ENCODE measurements around the gene CCDC149.
A peak's percentile ranks its signal among the peaks of the same experiment; 100 is the strongest.

Gene CCDC149

DNA sequence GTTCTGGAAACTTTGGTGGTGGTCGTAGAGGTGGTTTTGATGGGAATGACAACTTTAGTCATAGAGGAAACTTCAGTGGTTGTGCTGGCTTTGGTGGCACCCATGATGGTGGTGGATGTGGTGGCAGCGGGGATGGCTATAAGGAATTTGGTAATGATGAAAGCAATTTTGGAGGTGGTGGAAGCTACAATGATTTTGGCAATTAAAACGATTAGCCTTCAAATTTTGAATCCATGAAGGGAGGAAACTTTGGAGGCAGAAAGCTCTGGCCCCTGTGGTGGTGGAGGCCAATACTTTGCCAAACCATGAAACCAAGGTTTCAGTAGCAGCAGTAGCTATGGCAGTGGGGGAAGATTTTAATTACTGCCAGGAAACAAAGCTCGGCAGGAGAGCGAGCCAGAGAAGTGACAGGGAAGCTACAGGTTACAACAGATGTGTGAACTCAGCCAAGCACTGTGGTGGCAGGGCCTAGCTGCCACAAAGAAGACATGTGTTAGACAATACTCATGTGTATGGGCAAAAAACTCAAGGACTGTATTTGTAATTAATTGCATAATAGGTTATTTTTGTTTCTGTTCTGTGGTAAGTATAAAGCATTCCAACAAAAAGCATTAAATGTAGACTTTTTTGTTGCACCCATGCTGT is 140.7 kb downstream of the CCDC149 start:
- DNase-seq: no peak

DNA sequence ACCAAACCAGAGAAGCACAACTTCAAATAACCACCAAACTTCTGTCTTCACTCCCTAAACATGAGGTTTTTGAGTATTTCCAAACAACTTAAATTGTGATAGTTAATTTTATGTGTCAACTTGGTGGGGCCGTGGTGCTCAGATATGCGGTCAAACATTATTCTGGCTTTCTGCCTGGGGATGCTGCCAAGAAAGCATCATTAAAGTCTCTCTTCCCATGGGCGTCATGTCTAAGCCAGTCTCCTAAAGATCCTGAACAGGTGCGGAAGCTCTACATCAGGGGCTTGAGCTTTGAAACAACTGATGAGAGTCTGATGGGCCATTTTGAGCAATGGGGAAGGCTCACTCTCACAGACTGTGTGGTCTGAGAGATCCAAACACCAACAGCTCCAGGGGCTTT is 141.6 kb downstream of the CCDC149 start:
- no peak for DNase-seq

- DNase-seq: no peak
Measured at GRCh38 chr4:24770667-24771066, 142.2 kb downstream of the CCDC149 start.

DNA sequence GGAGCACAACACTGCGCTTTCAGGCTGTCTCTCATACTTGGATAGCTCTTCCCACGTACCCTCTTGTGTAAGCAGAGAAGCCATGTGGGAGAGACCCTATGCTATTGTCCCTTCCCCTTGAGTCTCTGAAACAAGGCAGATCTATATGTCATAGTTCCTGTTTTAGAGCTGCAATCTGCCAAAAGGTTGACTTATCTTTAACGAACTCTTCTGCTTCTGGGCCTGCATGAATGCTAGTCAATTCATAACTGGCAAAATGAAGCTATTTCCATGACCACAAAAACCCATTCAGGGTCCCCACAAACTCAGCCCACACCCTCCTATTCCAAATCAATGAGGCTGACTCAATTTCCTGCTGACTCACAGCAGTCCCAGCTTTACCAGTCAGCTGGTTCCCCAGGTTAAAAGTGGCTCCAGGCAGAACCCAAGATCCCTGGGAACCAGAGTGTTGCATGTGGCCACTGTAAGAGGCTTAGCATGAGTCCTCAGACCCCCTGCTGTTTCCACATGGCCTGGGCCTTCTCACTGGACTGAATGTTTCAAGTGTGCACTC is 142.7 kb downstream of the CCDC149 start:
- DNase-seq: peak; percentile 34

- DNase-seq: no peak
Measured at GRCh38 chr4:24769571-24769970, 143.3 kb downstream of the CCDC149 start.

DNA sequence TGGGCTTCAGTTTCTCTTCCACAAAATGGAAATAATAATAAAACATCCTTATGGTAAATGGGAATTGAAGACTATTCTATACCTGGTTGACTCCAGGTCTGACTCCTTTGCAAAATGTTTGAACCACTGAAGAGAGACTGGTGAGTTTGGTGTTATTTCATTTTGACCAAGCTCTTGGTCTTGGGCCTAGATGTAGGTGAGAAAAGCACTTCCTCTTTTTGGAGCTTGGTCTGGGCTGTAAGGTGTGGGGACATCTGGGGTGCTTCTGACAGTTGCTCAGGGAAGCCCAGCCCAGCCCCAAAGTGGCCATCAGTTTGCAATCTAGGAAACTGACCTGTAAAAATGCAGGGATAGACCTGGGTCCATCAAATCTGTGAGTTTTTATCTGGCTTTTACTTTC is 144.2 kb downstream of the CCDC149 start:
- DNase-seq: no peak

GRCh38 chr4:24768006-24768405 is 144.8 kb downstream of the CCDC149 start:
- DNase-seq: no peak

DNA sequence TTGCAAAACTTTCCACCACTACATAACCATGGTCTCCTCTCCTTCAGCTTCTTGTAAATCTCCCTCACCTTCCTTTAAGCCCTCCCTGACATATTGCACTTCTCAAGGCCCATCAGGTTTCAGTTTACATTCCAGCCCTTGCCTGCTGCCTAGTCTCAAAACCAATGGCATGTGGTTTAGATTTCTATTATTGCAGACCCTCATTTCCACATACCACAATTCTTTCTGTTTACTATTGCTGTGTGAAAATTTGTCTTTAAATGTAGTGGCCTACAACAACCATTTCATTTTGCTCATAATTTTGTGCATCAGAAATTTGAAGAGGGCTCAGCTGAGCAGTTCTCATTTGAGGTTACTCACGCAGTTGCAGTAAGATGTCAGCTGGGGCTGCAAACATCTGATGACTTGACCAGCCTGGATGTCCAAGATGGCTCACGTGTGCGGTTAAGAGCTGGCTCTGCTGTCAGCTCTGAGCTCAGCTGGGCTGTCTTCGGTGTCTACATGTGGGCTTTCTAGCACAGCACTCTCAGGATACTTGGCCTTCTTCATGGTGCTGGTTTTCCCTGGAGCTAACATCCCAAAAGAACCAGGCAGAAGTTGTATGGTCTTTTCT is 147.4 kb downstream of the CCDC149 start:
- no peak for DNase-seq

- DNase-seq: no peak
Measured at GRCh38 chr4:24764345-24764744, 148.5 kb downstream of the CCDC149 start.

DNA sequence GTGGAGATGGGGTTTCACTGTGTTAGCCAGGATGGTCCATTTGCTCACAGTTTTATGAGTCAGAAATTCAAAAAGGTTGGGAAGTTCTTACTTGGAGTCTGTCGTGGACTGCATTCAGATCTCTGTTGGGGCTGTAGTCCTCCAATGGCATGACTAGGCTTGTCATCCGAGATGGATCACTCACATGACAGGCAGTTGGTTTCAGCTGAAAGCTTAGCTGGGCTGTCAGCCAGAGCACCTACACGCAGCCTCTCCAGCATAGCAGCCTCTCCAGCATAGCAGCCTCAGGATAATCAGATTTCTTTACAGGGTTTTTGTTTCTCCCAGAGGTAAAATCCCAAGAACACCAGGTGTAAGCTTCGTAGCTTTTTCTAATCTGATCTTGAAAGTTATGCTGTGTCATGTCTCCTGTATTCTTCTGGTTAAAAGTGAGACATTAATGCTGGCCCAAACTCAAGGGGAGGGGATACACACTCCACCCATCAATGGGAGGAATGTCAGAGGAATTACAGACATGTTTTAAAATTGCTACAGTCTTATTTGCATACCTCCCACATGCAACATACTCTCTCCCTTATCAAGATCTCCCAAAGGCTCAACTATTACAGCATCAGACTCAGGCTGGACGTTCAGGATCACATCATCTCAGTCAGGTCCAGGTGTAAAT is 149.1 kb downstream of the CCDC149 start:
- DNase-seq: no peak

All from OCI-M1 (cell line).